DMS79 treated with DMSO at 0.1 percent for 48 hours (cell line): ENCODE results near the gene PAAF1.

Experiments
- DNase-seq: peaks from one replicate; lab custom pipeline; 2025; lab: John Stamatoyannopoulos, UW

Gene PAAF1

GRCh38 chr11:73972620-73973449 is 96.0 kb downstream of the PAAF1 start:
- DNase-seq, result no peak

- no peak for DNase-seq
These were observed 98.0 kb downstream of the PAAF1 start for GRCh38 chr11:73974604-73975478.

- no peak for DNase-seq
These were observed 98.6 kb downstream of the PAAF1 start for GRCh38 chr11:73975479-73975757.

- no peak for DNase-seq
These were observed 99.8 kb downstream of the PAAF1 start for GRCh38 chr11:73976451-73977151.

GRCh38 chr11:73977856-73978519 is 101.2 kb downstream of the PAAF1 start:
- DNase-seq, result no peak

- DNase-seq, result no peak
These were observed 101.8 kb downstream of the PAAF1 start for GRCh38 chr11:73978576-73979086.

- DNase-seq, result no peak
These were observed 103.5 kb downstream of the PAAF1 start for GRCh38 chr11:73980001-73980961.
